GM12878 (cell line): ENCODE results near the gene FOSB. TPM values are rescaled to one million over a fixed set of nuclear protein-coding genes. Genes with fewer than 3 reads are reported as not detected.

Experiments
- BCL11A ChIP-seq: IDR thresholded peaks from 2 replicates; pipeline ENCODE4 v1.6.1; 2011; ENCODE audit warnings: low read depth, low read length
- BRCA1 ChIP-seq: IDR thresholded peaks from 2 replicates; pipeline ENCODE4 v1.6.1; 2011; ENCODE audit warnings: low read depth, low read length, improper control_type of control experiment
- CBX5 ChIP-seq: sonication (generic); IDR thresholded peaks from 2 replicates; pipeline ENCODE4 v1.6.1; 2016; ENCODE audit warnings: low read depth, moderate library complexity, mild to moderate bottlenecking, inconsistent platforms
- CHD1 ChIP-seq: IDR thresholded peaks from 2 replicates; pipeline ENCODE4 v1.6.1; 2012; ENCODE audit warnings: low read depth, low read length, improper control_type of control experiment
- E2F4 ChIP-seq: IDR thresholded peaks from 2 replicates; pipeline ENCODE4 v1.6.1; 2012; ENCODE audit warnings: low read depth, low read length, improper control_type of control experiment
- FOS ChIP-seq: IDR thresholded peaks from 3 replicates; pipeline ENCODE4 v1.6.1; 2011; ENCODE audit warnings: borderline replicate concordance; ENCODE audit not compliant: insufficient read length; ENCODE audit errors: extremely low read depth
- FOXK2 ChIP-seq: fragments of 450-650 bp; IDR thresholded peaks from 2 replicates; pipeline ENCODE4 v1.6.1; 2017; ENCODE audit warnings: mild to moderate bottlenecking, moderate library complexity
- FOXM1 ChIP-seq: IDR thresholded peaks from 2 replicates; pipeline ENCODE4 v1.6.1; 2012; ENCODE audit warnings: low read depth, mild to moderate bottlenecking, inconsistent platforms, low read length, moderate library complexity
- IKZF2 ChIP-seq, 2 experiments: fragments of 450-650 bp; IDR thresholded peaks; 2 replicates each; pipeline ENCODE4 v1.6.1; 2017; ENCODE audit warnings: mild to moderate bottlenecking in 2 of 2, moderate library complexity in 2 of 2
- IRF4 ChIP-seq: IDR thresholded peaks from 2 replicates; pipeline ENCODE4 v1.6.1; 2011; ENCODE audit warnings: low read depth, low read length
- MEF2B ChIP-seq: fragments of 450-650 bp; IDR thresholded peaks from 2 replicates; pipeline ENCODE4 v1.6.1; 2018; ENCODE audit warnings: mild to moderate bottlenecking, moderate library complexity; ENCODE audit not compliant: partially characterized antibody, poor library complexity, severe bottlenecking
- POLR2AphosphoS2 ChIP-seq: IDR thresholded peaks from 2 replicates; pipeline ENCODE4 v1.6.1; 2011; ENCODE audit warnings: low read depth, mild to moderate bottlenecking, low read length, improper control_type of control experiment, moderate library complexity
- POLR2AphosphoS5 ChIP-seq: IDR thresholded peaks from 2 replicates; pipeline ENCODE4 v1.6.1; 2011; ENCODE audit warnings: mild to moderate bottlenecking, low read length, inconsistent platforms
- POU2F2 ChIP-seq: IDR thresholded peaks from 3 replicates; pipeline ENCODE4 v1.6.1; 2011; ENCODE audit warnings: low read depth, mild to moderate bottlenecking, low read length, borderline replicate concordance
- REST ChIP-seq: IDR thresholded peaks from 2 replicates; pipeline ENCODE4 v1.6.1; 2012; ENCODE audit warnings: mild to moderate bottlenecking, low read depth, low read length
- RFX5 ChIP-seq: IDR thresholded peaks from 2 replicates; pipeline ENCODE4 v1.6.1; 2011; ENCODE audit warnings: low read depth, low read length, improper control_type of control experiment
- SIX5 ChIP-seq: IDR thresholded peaks from 2 replicates; pipeline ENCODE4 v1.6.1; 2011; ENCODE audit warnings: mild to moderate bottlenecking, low read depth, low read length, moderate library complexity; ENCODE audit not compliant: severe bottlenecking
- SP1 ChIP-seq: IDR thresholded peaks from one replicate; pipeline ENCODE4 v1.6.1; 2011; ENCODE audit warnings: low read depth, low read length
- SPI1 ChIP-seq: IDR thresholded peaks from 2 replicates; pipeline ENCODE4 v1.6.1; 2011; ENCODE audit warnings: low read depth, mild to moderate bottlenecking, low read length, moderate library complexity, borderline replicate concordance; ENCODE audit not compliant: insufficient read depth
- TCF12 ChIP-seq: IDR thresholded peaks from 2 replicates; pipeline ENCODE4 v1.6.1; 2011; ENCODE audit warnings: low read depth, mild to moderate bottlenecking, low read length
- ZBED1 ChIP-seq: IDR thresholded peaks from 2 replicates; pipeline ENCODE4 v1.6.1; 2016; ENCODE audit warnings: borderline replicate concordance
- ZNF207 ChIP-seq: fragments of 450-650 bp; IDR thresholded peaks from 2 replicates; pipeline ENCODE4 v1.6.1; 2014; ENCODE audit warnings: antibody characterized with exemption, mild to moderate bottlenecking, borderline replicate concordance
- polyA plus RNA-seq, 11 experiments: library from polyadenylated mRNA; depleted of rRNA in 4 of 11; unstranded in 6 of 11; stranded (reverse) in 5 of 11; fragments of >200 nt; fragmentation: Nextera tagmentation in 4 of 11; fragmentation: Illumina TruSeq in 1 of 11; extraction: Ambion mirVana in 4 of 11; extraction: Trizol in 1 of 11; gene quantifications; 1 replicate in 1 of 11; 2 replicates in 10 of 11; pipeline versions ENCODE4 v1.2.1 to v1.2.3, GENCODE V29; 2011 to 2016; ENCODE audit warnings: inconsistent platforms in 2 of 11, missing spikeins in 2 of 11, low read depth in 1 of 11
- total RNA-seq, 4 experiments: library from RNA; depleted of rRNA in 3 of 4; stranded (reverse); fragments of >200 nt in 3 of 4; fragmentation: Illumina TruSeq in 1 of 4; extraction: Trizol in 1 of 4; gene quantifications; 2 replicates each; pipeline versions ENCODE4 v1.2.1 to v1.2.3, GENCODE V29; 2013 to 2021
- TF ChIP-seq, protein P1 (sequence below): fragments of 450-650 bp; IDR thresholded peaks from 2 replicates; pipeline ENCODE4 v1.6.1; 2017; ENCODE audit warnings: mild to moderate bottlenecking, low read depth, inconsistent platforms; ENCODE audit not compliant: poor library complexity, severe bottlenecking

The FOSB gene
- total and polyA plus RNA-seq, 10 of the 15 experiments (the other 5 are each of a cell fraction or from before 2014, with no cell fraction given), result 0.06 to 0.56 (median 0.26) TPM

- TF ChIP-seq FOS (no peak), E2F4 (no peak), IRF4 (no peak), SP1 (no peak), POLR2AphosphoS5 (0 out of 2 replicates have a peak, but pooled peaks have one; percentile 9), SIX5 (no peak), ZNF207 (no peak), CBX5 (no peak), REST (no peak), RFX5 (no peak), FOXK2 (no peak), BRCA1 (no peak), IKZF2 (IDR thresholded peaks at IDR 0.05) (no peak), BCL11A (no peak), MEF2B (no peak), ZBED1 (0 out of 2 replicates have a peak, but pooled peaks have one; percentile 19), SPI1 (no peak), POLR2AphosphoS2 (no peak), FOXM1 (no peak), CHD1 (no peak), TCF12 (peak; percentile 68; the same call in 1 of the 2 replicates), POU2F2 (no peak)
- TF ChIP-seq, protein P1, sequence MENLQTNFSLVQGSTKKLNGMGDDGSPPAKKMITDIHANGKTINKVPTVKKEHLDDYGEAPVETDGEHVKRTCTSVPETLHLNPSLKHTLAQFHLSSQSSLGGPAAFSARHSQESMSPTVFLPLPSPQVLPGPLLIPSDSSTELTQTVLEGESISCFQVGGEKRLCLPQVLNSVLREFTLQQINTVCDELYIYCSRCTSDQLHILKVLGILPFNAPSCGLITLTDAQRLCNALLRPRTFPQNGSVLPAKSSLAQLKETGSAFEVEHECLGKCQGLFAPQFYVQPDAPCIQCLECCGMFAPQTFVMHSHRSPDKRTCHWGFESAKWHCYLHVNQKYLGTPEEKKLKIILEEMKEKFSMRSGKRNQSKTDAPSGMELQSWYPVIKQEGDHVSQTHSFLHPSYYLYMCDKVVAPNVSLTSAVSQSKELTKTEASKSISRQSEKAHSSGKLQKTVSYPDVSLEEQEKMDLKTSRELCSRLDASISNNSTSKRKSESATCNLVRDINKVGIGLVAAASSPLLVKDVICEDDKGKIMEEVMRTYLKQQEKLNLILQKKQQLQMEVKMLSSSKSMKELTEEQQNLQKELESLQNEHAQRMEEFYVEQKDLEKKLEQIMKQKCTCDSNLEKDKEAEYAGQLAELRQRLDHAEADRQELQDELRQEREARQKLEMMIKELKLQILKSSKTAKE, result no peak
- TF ChIP-seq, all 136 proteins: peak for 7
Measured at GRCh38 chr19:45508417-45508860, 40.6 kb downstream of the FOSB start (continued).
